Right lobe of liver (tissue), 6 donors: Measurements from ENCODE around the gene C5orf46. TPM values are rescaled to one million over a fixed set of nuclear protein-coding genes. Genes with fewer than 3 reads are reported as not detected.

Source experiments
- ATAC-seq, 4 donors: fragments of 200-7000 bp; cut with Tn5 transposase; one replicate each; pipeline ENCODE4 v1.9.1; 2020; ENCODE audit warnings: mild to moderate bottlenecking in 4 of 4, moderate library complexity in 4 of 4
- DNase-seq, 3 donors: peaks; one replicate each; pipeline ENCODE4 v3.0.0-alpha.2; 2020
- H3K27ac ChIP-seq, 3 donors: fragments of 200-600 bp; one replicate each; pipeline ENCODE4 v1.8.0; 2022
- H3K27me3 ChIP-seq, 2 donors: fragments of 200-600 bp; one replicate each; pipeline ENCODE4 v1.8.0; 2022
- H3K36me3 ChIP-seq, 4 donors: fragments of 200-600 bp; sonication (generic) in 1 of 4; one replicate each; pipeline versions ENCODE4 v1.5.1 to v1.8.0; 2017 to 2022; ENCODE audit warnings: control low read depth in 1 of 4
- H3K4me1 ChIP-seq, 4 donors: fragments of 200-600 bp; sonication (generic) in 1 of 4; one replicate each; pipeline versions ENCODE4 v1.5.1 to v1.8.0; 2017 to 2022; ENCODE audit warnings: control low read depth in 1 of 4
- H3K4me3 ChIP-seq, 3 donors: fragments of 200-600 bp; one replicate each; pipeline ENCODE4 v1.8.0; 2022
- H3K9me3 ChIP-seq, 4 donors: fragments of 200-600 bp; sonication (generic) in 1 of 4; one replicate each; pipeline versions ENCODE4 v1.5.1 to v1.8.0; 2017 to 2022; ENCODE audit warnings: control low read depth in 1 of 4
- POLR2A ChIP-seq: fragments of 450-650 bp; IDR thresholded peaks from one replicate; pipeline ENCODE4 v1.6.1; 2017; ENCODE audit warnings: antibody characterized with exemption, mild to moderate bottlenecking
- WGBS: methylation state at CpG from one replicate; pipeline ENCODE4 v1.1.6; 2018; ENCODE audit warnings: low coverage, low lambda C conversion rate; ENCODE audit not compliant: insufficient coverage; ENCODE audit errors: missing lambda C conversion rate; 5-methylcytosine and 5-hydroxymethylcytosine counted together
- intact Hi-C, 2 donors: fragments of 100-400 bp; cut with DNase I; formaldehyde crosslinking; loops; one replicate each; pipeline versions ENCODE4 v1.11.2 to v1.14.1; 2022
- total RNA-seq, 6 experiments: library from RNA; depleted of rRNA in 2 of 6; stranded (reverse); fragments of >200 nt in 2 of 6; fragmentation: NEBNext Ultra II Directional in 3 of 6; extraction: Animal tissue kit (Norgen Biotek cat#: 25700) in 3 of 6; gene quantifications; one replicate each; pipeline versions ENCODE4 v1.1.0 to v1.2.4, GENCODE V29; 2016 to 2023
- TF ChIP-seq, protein P1 (sequence below), 4 donors: fragments of 200-600 bp in 3 of 4; fragments of 450-650 bp in 1 of 4; IDR thresholded peaks; one replicate each; pipeline versions ENCODE4 v1.5.1 to v1.8.0; 2016 to 2022; ENCODE audit warnings: antibody characterized with exemption in 4 of 4, mild to moderate bottlenecking in 2 of 4
- donor health status: DM: no; HTN: yes; CAD: no.
- donor health status: DM: no; HTN: no; CAD: no.
- donor health status: DM: no; HTN: no; CAD: no.
- donor health status: DM: no; HTN: yes; CAD: no.
- donor health status: DM: no; HTN: yes; CAD: no.

Gene C5orf46
- total RNA-seq, 6 experiments from 2014 or later, result 0.84 TPM; not detected in 5

GRCh38 chr5:147854331-147854730 lies 52.0 kb downstream of the C5orf46 start:
- TF ChIP-seq, protein P1, sequence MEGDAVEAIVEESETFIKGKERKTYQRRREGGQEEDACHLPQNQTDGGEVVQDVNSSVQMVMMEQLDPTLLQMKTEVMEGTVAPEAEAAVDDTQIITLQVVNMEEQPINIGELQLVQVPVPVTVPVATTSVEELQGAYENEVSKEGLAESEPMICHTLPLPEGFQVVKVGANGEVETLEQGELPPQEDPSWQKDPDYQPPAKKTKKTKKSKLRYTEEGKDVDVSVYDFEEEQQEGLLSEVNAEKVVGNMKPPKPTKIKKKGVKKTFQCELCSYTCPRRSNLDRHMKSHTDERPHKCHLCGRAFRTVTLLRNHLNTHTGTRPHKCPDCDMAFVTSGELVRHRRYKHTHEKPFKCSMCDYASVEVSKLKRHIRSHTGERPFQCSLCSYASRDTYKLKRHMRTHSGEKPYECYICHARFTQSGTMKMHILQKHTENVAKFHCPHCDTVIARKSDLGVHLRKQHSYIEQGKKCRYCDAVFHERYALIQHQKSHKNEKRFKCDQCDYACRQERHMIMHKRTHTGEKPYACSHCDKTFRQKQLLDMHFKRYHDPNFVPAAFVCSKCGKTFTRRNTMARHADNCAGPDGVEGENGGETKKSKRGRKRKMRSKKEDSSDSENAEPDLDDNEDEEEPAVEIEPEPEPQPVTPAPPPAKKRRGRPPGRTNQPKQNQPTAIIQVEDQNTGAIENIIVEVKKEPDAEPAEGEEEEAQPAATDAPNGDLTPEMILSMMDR (IDR thresholded peaks at IDR 0.05), result no peak
- TF ChIP-seq POLR2A, result no peak
- H3K36me3 ChIP-seq, result no peaks in the 10 kb centered on the region
- no peak overlapping the region for H3K4me3 ChIP-seq
- H3K27ac ChIP-seq, result no peak overlapping the region
- H3K9me3 ChIP-seq, result no peaks in the 10 kb centered on the region
- DNase-seq (no peak), ATAC-seq (no peak)
- H3K4me1 ChIP-seq, result no peaks in the 10 kb centered on the region
- no peaks in the 10 kb centered on the region for H3K27me3 ChIP-seq
- intact Hi-C loops, result no loop called here
- WGBS, result 52% methylated on average over 3 of the region's 3 CpGs

- Histone ChIP-seq H3K4me1 (no peaks in the 10 kb centered on the region), H3K4me3 (no peak overlapping the region), H3K36me3 (no peaks in the 10 kb centered on the region), H3K27me3 (no peaks in the 10 kb centered on the region), H3K27ac (no peak overlapping the region), H3K9me3 (no peaks in the 10 kb centered on the region)
- no peak for ATAC-seq
- intact Hi-C loops, result no loop called here
- no peak for DNase-seq
- WGBS, result 59% methylated on average over 3 of the region's 3 CpGs
- TF ChIP-seq, protein P1 (IDR thresholded peaks at IDR 0.05), result no peak
- TF ChIP-seq POLR2A, result no peak
These were observed 52.9 kb downstream of the C5orf46 start for GRCh38 chr5:147853372-147853987.

DNA sequence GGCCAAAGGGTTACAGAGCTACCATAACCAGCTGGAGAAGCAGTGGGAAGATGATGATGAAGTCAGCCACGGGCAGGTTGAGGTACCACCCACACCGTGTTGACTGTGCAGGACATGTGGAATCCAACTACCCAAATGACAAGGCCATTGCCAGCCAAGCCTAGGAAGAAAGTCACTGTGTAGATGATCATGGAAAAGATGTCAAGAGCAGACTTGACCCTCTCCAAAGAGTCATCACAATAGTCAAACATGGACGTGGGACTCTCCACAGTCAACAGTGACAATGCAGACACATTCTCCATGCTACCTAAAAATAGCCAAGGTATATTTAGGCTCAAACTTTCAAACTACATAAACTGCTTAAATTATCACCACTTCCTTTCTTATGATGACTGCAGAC lies 54.0 kb downstream of the C5orf46 start:
- Histone ChIP-seq H3K36me3 (no peaks in the 10 kb centered on the region), H3K9me3 (no peaks in the 10 kb centered on the region), H3K4me3 (no peak overlapping the region), H3K27me3 (no peaks in the 10 kb centered on the region), H3K27ac (no peak overlapping the region), H3K4me1 (no peaks in the 10 kb centered on the region)
- ATAC-seq (no peak), DNase-seq (no peak)
- TF ChIP-seq, protein P1 (IDR thresholded peaks at IDR 0.05), result no peak
- no peak for TF ChIP-seq POLR2A
- intact Hi-C loops, result no loop called here
- WGBS, result 75% methylated on average over 2 of the region's 3 CpGs

GRCh38 chr5:147851578-147851977 lies 54.8 kb downstream of the C5orf46 start:
- H3K4me3 ChIP-seq, result no peak overlapping the region
- no peak for DNase-seq
- H3K9me3 ChIP-seq, result no peaks in the 10 kb centered on the region
- H3K27ac ChIP-seq, result no peak overlapping the region
- 79% methylated on average over 2 of the region's 3 CpGs for WGBS
- intact Hi-C loops, result no loop called here
- TF ChIP-seq POLR2A, result no peak
- TF ChIP-seq, protein P1 (IDR thresholded peaks at IDR 0.05), result no peak
- no peaks in the 10 kb centered on the region for H3K27me3 ChIP-seq
- H3K36me3 ChIP-seq, result no peaks in the 10 kb centered on the region
- ATAC-seq, result no peak
- H3K4me1 ChIP-seq, result no peaks in the 10 kb centered on the region

DNA sequence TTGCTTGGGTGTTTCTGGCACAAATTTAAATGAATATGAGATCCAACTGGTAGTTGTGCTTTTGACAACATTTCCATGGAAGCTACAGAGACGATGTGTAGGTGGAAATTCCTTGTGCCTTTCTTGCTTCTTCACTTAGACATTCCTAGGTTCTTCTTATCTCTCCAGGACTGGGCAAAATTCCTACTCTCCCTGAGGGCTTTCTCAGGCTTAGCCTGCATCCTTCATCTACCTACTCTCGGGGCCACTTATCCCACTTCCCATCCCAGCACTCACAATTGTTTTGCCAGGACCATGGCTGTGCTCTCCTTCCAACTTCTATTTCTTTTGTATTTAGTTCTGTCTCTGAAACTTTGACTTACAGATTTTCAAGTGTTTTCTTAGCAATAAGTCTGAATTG lies 57.1 kb downstream of the C5orf46 start:
- no peak for ATAC-seq
- 83% methylated on average over 2 of the region's 2 CpGs for WGBS

More for the DNA sequence above, 57.1 kb downstream of the C5orf46 start:
- Histone ChIP-seq H3K9me3 (no peaks in the 10 kb centered on the region), H3K4me1 (no peaks in the 10 kb centered on the region), H3K27me3 (no peaks in the 10 kb centered on the region), H3K36me3 (no peaks in the 10 kb centered on the region), H3K4me3 (no peak overlapping the region), H3K27ac (no peak overlapping the region)
- TF ChIP-seq POLR2A, result no peak
- TF ChIP-seq, protein P1 (IDR thresholded peaks at IDR 0.05), result no peak
- intact Hi-C loops, result no loop called here
- DNase-seq, result no peak
